Neural progenitor cell (in vitro differentiated cells): ENCODE data around the gene FBLIM1.

Experiments
- CTCF ChIP-seq: fragments of 200-600 bp; sonication (generic); IDR thresholded peaks from 2 replicates; pipeline ENCODE4 v1.5.1; 2017; ENCODE audit warnings: antibody characterized with exemption, mild to moderate bottlenecking
- EZH2 ChIP-seq: fragments of 200-600 bp; sonication (generic); IDR thresholded peaks from 2 replicates; pipeline ENCODE4 v1.6.1; 2017; ENCODE audit warnings: antibody characterized with exemption, mild to moderate bottlenecking, moderate library complexity

GRCh38 chr1:15799928-15800835, 41.6 kb downstream of the FBLIM1 start:
- TF ChIP-seq EZH2 = no peak
- TF ChIP-seq CTCF = no peak
